ENCODE measurements around the gene RAB15. TPM values are rescaled to one million over a fixed set of nuclear protein-coding genes. Genes with fewer than 3 reads are reported as not detected.
"Not testable (repeated sequence)": the region's sequence is repeated elsewhere in the genome, so short reads cannot be mapped to it uniquely, and the experiment has no call there.

The RAB15 gene
- total RNA-seq, 1 experiment from 2014 or later, result 3.4 TPM

- Histone ChIP-seq H3K9me3 (no peaks in the 10 kb centered on the region), H3K4me3 (no peak overlapping the region), H3K27me3 (no peaks in the 10 kb centered on the region), H3K36me3 (peaks cover 24% of the 10 kb centered on the region)
- no peak for DNase-seq
These were observed 41.0 kb downstream of the RAB15 start for GRCh38 chr14:64931123-64931522.

- no peaks in the 10 kb centered on the region for H3K27me3 ChIP-seq
- no peak overlapping the region for H3K4me3 ChIP-seq
- H3K9me3 ChIP-seq, result no peaks in the 10 kb centered on the region
- no peak for DNase-seq
- peaks cover 24% of the 10 kb centered on the region for H3K36me3 ChIP-seq
These were observed 41.9 kb downstream of the RAB15 start for GRCh38 chr14:64930085-64930843.

- H3K4me3 ChIP-seq, result no peak overlapping the region
- H3K27me3 ChIP-seq, result no peaks in the 10 kb centered on the region
- H3K9me3 ChIP-seq, result no peaks in the 10 kb centered on the region
- DNase-seq, result no peak
- peaks cover 32% of the 10 kb centered on the region for H3K36me3 ChIP-seq
These were observed 43.1 kb downstream of the RAB15 start for GRCh38 chr14:64929014-64929359.

- H3K27me3 ChIP-seq, result no peaks in the 10 kb centered on the region
- H3K4me3 ChIP-seq, result no peak overlapping the region
- H3K36me3 ChIP-seq, result peaks cover 28% of the 10 kb centered on the region
- H3K9me3 ChIP-seq, result no peaks in the 10 kb centered on the region
- no peak for DNase-seq
These were observed 43.7 kb downstream of the RAB15 start for GRCh38 chr14:64928239-64929013.

- DNase-seq, result no peak
- Histone ChIP-seq H3K27me3 (no peaks in the 10 kb centered on the region), H3K4me3 (no peak overlapping the region), H3K9me3 (no peaks in the 10 kb centered on the region), H3K36me3 (peaks cover 20% of the 10 kb centered on the region)
These were observed 45.1 kb downstream of the RAB15 start for GRCh38 chr14:64927031-64927430.

- DNase-seq, result no peak
- Histone ChIP-seq H3K9me3 (no peaks in the 10 kb centered on the region), H3K36me3 (peaks cover 14% of the 10 kb centered on the region), H3K27me3 (no peaks in the 10 kb centered on the region), H3K4me3 (no peak overlapping the region)
These were observed 45.6 kb downstream of the RAB15 start for GRCh38 chr14:64926398-64926995.

- no peak for DNase-seq
- Histone ChIP-seq H3K36me3 (peaks cover 13% of the 10 kb centered on the region), H3K4me3 (no peak overlapping the region), H3K27me3 (no peaks in the 10 kb centered on the region), H3K9me3 (no peaks in the 10 kb centered on the region)
These were observed 49.1 kb downstream of the RAB15 start for GRCh38 chr14:64923015-64923414.

GRCh38 chr14:64920465-64920864 lies 51.7 kb downstream of the RAB15 start:
- Histone ChIP-seq H3K27me3 (no peaks in the 10 kb centered on the region), H3K36me3 (peaks cover 18% of the 10 kb centered on the region), H3K9me3 (no peaks in the 10 kb centered on the region), H3K4me3 (no peak overlapping the region)
- DNase-seq, result no peak

- peaks cover 17% of the 10 kb centered on the region for H3K36me3 ChIP-seq
- DNase-seq, result no peak
- H3K9me3 ChIP-seq, result no peaks in the 10 kb centered on the region
- H3K4me3 ChIP-seq, result no peak overlapping the region
- no peaks in the 10 kb centered on the region for H3K27me3 ChIP-seq
These were observed 52.5 kb downstream of the RAB15 start for GRCh38 chr14:64919618-64920017.

GRCh38 chr14:64919215-64919614 lies 52.9 kb downstream of the RAB15 start:
- H3K36me3 ChIP-seq, result peaks cover 13% of the 10 kb centered on the region
- DNase-seq, result no peak
- no peaks in the 10 kb centered on the region for H3K27me3 ChIP-seq
- H3K9me3 ChIP-seq, result no peaks in the 10 kb centered on the region
- no peak overlapping the region for H3K4me3 ChIP-seq

GRCh38 chr14:64918216-64918615 lies 53.9 kb downstream of the RAB15 start:
- Histone ChIP-seq H3K36me3 (peaks cover 11% of the 10 kb centered on the region), H3K9me3 (no peaks in the 10 kb centered on the region), H3K4me3 (no peak overlapping the region), H3K27me3 (no peaks in the 10 kb centered on the region; the same call in 1 of the 2 replicates)
- DNase-seq, result no peak

GRCh38 chr14:64915797-64916196 lies 56.3 kb downstream of the RAB15 start:
- Histone ChIP-seq H3K4me3 (no peak overlapping the region; the same call in 1 of the 2 replicates), H3K9me3 (no peaks in the 10 kb centered on the region), H3K36me3 (peaks cover 11% of the 10 kb centered on the region), H3K27me3 (no peaks in the 10 kb centered on the region; the same call in none of the 2 replicates)
- no peak for DNase-seq

GRCh38 chr14:64915029-64915424 lies 57.1 kb downstream of the RAB15 start:
- no peaks in the 10 kb centered on the region; the same call in none of the 2 replicates for H3K27me3 ChIP-seq
- no peaks in the 10 kb centered on the region for H3K9me3 ChIP-seq
- H3K4me3 ChIP-seq, result peak overlapping the region; percentile 94
- H3K36me3 ChIP-seq, result peaks cover 8% of the 10 kb centered on the region
- no peak for DNase-seq

GRCh38 chr14:64914237-64915028 lies 57.7 kb downstream of the RAB15 start, which contains the start of gene CHURC1:
CHURC1 (plus strand) TSS chr14:64914455; CDS start chr14:64914496, 41 bp downstream.
- Histone ChIP-seq H3K4me3 (peak within 1 kb of the TSS; percentile 94), H3K9me3 (no peaks in the 10 kb centered on the region), H3K36me3 (peaks cover 8% of the 10 kb centered on the region), H3K27me3 (peaks cover 3% of the 10 kb centered on the region)
- DNase-seq, result peak; percentile 96

GRCh38 chr14:64913477-64913876 lies 58.7 kb downstream of the RAB15 start:
- not testable (repeated sequence) for H3K27me3 ChIP-seq, H3K36me3 ChIP-seq, DNase-seq, H3K9me3 ChIP-seq, H3K4me3 ChIP-seq

- DNase-seq, result no peak
- no peaks in the 10 kb centered on the region for H3K9me3 ChIP-seq
These were observed 59.9 kb downstream of the RAB15 start for GRCh38 chr14:64912261-64912660.

More at GRCh38 chr14:64912261-64912660, 59.9 kb downstream of the RAB15 start:
- H3K36me3 ChIP-seq, result peaks cover 8% of the 10 kb centered on the region
- peaks cover 3% of the 10 kb centered on the region for H3K27me3 ChIP-seq
- H3K4me3 ChIP-seq, result no peak overlapping the region
